HepG2 (cell line): ENCODE results near the gene NISCH. TPM values are rescaled to one million over a fixed set of nuclear protein-coding genes. Genes with fewer than 3 reads are reported as not detected.

Source experiments
- BORCS8-MEF2B ChIP-seq: sonication (generic); formaldehyde crosslinking; IDR thresholded peaks from 2 replicates; pipeline ENCODE4 v1.8.0; 2022; ENCODE audit warnings: mild to moderate bottlenecking, missing genetic modification reagents
- CCAR2 ChIP-seq: fragments of 200-400 bp; formaldehyde crosslinking; optimal IDR thresholded peaks from 2 replicates; pipeline ENCODE3; 2018; ENCODE audit warnings: low read depth, mild to moderate bottlenecking, low read length, moderate library complexity
- GZF1 ChIP-seq: sonication (generic); formaldehyde crosslinking; IDR thresholded peaks from 2 replicates; pipeline ENCODE4 v1.5.1; 2020; ENCODE audit warnings: mild to moderate bottlenecking, missing genetic modification reagents
- HNRNPLL ChIP-seq: fragments of 200-400 bp; formaldehyde crosslinking; IDR thresholded peaks from 2 replicates; pipeline ENCODE4 v1.6.1; 2017; ENCODE audit warnings: mild to moderate bottlenecking, low read depth, low read length; ENCODE audit not compliant: poor library complexity, severe bottlenecking
- KLF6 ChIP-seq: IDR thresholded peaks from 2 replicates; pipeline ENCODE4 v1.8.0; 2016; ENCODE audit warnings: missing biosample characterization, missing genetic modification reagents
- MIXL1 ChIP-seq: IDR thresholded peaks from 2 replicates; pipeline ENCODE4 v1.6.1; 2016
- PHF20 ChIP-seq: sonication (generic); formaldehyde crosslinking; IDR thresholded peaks from 2 replicates; pipeline ENCODE4 v1.5.0; 2020; ENCODE audit warnings: mild to moderate bottlenecking, missing genetic modification reagents
- TBL1XR1 ChIP-seq: fragments of 150-350 bp; IDR thresholded peaks from 2 replicates; pipeline ENCODE4 v1.6.1; 2014; ENCODE audit warnings: borderline replicate concordance, low read length; ENCODE audit not compliant: partially characterized antibody
- ZNF121 ChIP-seq: sonication (generic); formaldehyde crosslinking; IDR thresholded peaks from 2 replicates; pipeline ENCODE4 v1.5.0; 2020; ENCODE audit warnings: mild to moderate bottlenecking, missing genetic modification reagents
- ZSCAN21 ChIP-seq: sonication (generic); formaldehyde crosslinking; IDR thresholded peaks from 2 replicates; pipeline ENCODE4 v1.8.0; 2022; ENCODE audit warnings: mild to moderate bottlenecking, missing genetic modification reagents, moderate library complexity, borderline replicate concordance
- polyA plus RNA-seq, 8 experiments: library from polyadenylated mRNA; depleted of rRNA in 3 of 8; stranded (reverse) in 7 of 8; unstranded in 1 of 8; fragments of >200 nt; fragmentation: Illumina TruSeq in 4 of 8; extraction: Trizol in 4 of 8; gene quantifications; 2 replicates each; pipeline versions ENCODE4 v1.2.1 to v1.2.3, GENCODE V29; 2011 to 2016; ENCODE audit warnings: low read depth in 4 of 8, missing spikeins in 1 of 8, mixed read lengths in 1 of 8; ENCODE audit not compliant: insufficient read depth in 1 of 8
- total RNA-seq, 5 experiments: library from RNA; depleted of rRNA; stranded (reverse); fragments of >200 nt; fragmentation: Illumina TruSeq; extraction: Trizol; gene quantifications; 2 replicates each; pipeline ENCODE4 v1.2.3, GENCODE V29; 2016; ENCODE audit warnings: low read depth in 1 of 5
- TF ChIP-seq, protein P1 (sequence below): sonication (generic); formaldehyde crosslinking; IDR thresholded peaks from 2 replicates; pipeline ENCODE4 v1.4.0; 2020; ENCODE audit warnings: missing genetic modification reagents, borderline replicate concordance
- TF ChIP-seq, protein P2 (sequence below): IDR thresholded peaks from 2 replicates; pipeline ENCODE4 v1.4.0; 2020; ENCODE audit warnings: mild to moderate bottlenecking, missing genetic modification reagents
- TF ChIP-seq, protein P3 (sequence below): IDR thresholded peaks from 2 replicates; pipeline ENCODE4 v1.6.1; 2016
- TF ChIP-seq, protein P4 (sequence below): sonication (generic); formaldehyde crosslinking; IDR thresholded peaks from 2 replicates; pipeline ENCODE4 v1.5.0; 2020; ENCODE audit warnings: missing genetic modification reagents
- TF ChIP-seq, protein P5 (sequence below): IDR thresholded peaks from 2 replicates; pipeline ENCODE4 v1.6.1; 2016; ENCODE audit warnings: low read depth, borderline replicate concordance
- TF ChIP-seq, protein P6 (sequence below): sonication (generic); formaldehyde crosslinking; IDR thresholded peaks from 2 replicates; pipeline ENCODE4 v1.4.0; 2020; ENCODE audit warnings: missing genetic modification reagents

NISCH gene
- total and polyA plus RNA-seq, 2 of the 13 experiments (the other 11 are each of a cell fraction or from before 2014, with no cell fraction given): 27.0 to 47.6 TPM

DNA sequence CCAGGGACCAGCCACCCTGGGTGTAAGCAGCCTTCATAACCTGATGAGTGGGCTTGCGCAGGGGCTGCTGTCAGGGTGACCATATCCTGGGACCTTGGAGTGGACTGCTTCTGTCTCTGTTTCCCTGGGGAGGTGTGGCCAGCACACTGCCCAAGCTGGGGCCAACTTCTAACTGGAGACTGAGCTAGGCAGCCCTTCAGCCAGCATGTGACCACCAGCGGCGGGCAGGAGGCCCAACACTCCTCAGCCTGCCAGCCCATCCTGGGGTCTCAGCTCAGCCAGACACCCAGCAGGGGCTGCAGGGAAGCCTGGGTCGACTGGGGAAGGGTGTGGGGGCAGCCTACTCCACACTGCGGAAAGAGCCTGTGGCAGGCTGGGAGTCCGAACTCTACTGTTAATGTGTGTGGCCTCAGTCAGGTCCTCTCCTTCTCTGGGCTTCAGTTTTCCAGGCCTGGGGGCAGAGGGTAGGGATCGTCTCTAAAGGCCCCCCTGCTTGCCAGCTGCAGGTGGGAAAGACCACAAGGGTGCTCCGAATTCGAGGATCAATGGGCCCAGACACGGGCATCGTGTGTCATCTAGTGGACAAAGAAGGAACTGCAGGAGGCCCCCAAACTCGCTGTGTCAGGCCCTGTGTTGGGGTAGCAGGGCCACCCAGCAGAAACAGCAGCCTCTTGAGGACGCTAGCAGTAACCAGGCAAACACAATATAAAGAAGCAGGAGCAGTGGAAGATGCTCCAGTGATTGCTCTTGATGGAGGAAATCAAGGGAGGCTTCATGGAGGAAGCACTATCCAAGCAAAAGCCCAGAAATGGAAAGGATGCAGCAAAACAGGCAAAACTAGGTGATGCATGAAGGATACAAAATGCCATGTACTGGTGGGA is 8.5 kb upstream of the NISCH start (continued):
- TF ChIP-seq, protein P1, sequence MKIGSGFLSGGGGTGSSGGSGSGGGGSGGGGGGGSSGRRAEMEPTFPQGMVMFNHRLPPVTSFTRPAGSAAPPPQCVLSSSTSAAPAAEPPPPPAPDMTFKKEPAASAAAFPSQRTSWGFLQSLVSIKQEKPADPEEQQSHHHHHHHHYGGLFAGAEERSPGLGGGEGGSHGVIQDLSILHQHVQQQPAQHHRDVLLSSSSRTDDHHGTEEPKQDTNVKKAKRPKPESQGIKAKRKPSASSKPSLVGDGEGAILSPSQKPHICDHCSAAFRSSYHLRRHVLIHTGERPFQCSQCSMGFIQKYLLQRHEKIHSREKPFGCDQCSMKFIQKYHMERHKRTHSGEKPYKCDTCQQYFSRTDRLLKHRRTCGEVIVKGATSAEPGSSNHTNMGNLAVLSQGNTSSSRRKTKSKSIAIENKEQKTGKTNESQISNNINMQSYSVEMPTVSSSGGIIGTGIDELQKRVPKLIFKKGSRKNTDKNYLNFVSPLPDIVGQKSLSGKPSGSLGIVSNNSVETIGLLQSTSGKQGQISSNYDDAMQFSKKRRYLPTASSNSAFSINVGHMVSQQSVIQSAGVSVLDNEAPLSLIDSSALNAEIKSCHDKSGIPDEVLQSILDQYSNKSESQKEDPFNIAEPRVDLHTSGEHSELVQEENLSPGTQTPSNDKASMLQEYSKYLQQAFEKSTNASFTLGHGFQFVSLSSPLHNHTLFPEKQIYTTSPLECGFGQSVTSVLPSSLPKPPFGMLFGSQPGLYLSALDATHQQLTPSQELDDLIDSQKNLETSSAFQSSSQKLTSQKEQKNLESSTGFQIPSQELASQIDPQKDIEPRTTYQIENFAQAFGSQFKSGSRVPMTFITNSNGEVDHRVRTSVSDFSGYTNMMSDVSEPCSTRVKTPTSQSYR (CRISPR knock-in tag): no peak
- TF ChIP-seq BORCS8-MEF2B (CRISPR knock-in tag) (peak; percentile 51; the same call in 1 of the 2 replicates), ZSCAN21 (CRISPR knock-in tag) (peak; percentile 28; the same call in 1 of the 2 replicates), HNRNPLL (no peak), GZF1 (peak; percentile 34; the same call in 1 of the 2 replicates), TBL1XR1 (no peak), CCAR2 (no peak), ZNF121 (CRISPR knock-in tag) (no peak), MIXL1 (CRISPR knock-in tag) (no peak), PHF20 (CRISPR knock-in tag) (no peak), KLF6 (CRISPR knock-in tag) (0 out of 2 replicates have a peak, but pooled peaks have one; percentile 26)
- TF ChIP-seq, protein P2, sequence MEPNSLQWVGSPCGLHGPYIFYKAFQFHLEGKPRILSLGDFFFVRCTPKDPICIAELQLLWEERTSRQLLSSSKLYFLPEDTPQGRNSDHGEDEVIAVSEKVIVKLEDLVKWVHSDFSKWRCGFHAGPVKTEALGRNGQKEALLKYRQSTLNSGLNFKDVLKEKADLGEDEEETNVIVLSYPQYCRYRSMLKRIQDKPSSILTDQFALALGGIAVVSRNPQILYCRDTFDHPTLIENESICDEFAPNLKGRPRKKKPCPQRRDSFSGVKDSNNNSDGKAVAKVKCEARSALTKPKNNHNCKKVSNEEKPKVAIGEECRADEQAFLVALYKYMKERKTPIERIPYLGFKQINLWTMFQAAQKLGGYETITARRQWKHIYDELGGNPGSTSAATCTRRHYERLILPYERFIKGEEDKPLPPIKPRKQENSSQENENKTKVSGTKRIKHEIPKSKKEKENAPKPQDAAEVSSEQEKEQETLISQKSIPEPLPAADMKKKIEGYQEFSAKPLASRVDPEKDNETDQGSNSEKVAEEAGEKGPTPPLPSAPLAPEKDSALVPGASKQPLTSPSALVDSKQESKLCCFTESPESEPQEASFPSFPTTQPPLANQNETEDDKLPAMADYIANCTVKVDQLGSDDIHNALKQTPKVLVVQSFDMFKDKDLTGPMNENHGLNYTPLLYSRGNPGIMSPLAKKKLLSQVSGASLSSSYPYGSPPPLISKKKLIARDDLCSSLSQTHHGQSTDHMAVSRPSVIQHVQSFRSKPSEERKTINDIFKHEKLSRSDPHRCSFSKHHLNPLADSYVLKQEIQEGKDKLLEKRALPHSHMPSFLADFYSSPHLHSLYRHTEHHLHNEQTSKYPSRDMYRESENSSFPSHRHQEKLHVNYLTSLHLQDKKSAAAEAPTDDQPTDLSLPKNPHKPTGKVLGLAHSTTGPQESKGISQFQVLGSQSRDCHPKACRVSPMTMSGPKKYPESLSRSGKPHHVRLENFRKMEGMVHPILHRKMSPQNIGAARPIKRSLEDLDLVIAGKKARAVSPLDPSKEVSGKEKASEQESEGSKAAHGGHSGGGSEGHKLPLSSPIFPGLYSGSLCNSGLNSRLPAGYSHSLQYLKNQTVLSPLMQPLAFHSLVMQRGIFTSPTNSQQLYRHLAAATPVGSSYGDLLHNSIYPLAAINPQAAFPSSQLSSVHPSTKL (CRISPR knock-in tag): no peak
- TF ChIP-seq, protein P3, sequence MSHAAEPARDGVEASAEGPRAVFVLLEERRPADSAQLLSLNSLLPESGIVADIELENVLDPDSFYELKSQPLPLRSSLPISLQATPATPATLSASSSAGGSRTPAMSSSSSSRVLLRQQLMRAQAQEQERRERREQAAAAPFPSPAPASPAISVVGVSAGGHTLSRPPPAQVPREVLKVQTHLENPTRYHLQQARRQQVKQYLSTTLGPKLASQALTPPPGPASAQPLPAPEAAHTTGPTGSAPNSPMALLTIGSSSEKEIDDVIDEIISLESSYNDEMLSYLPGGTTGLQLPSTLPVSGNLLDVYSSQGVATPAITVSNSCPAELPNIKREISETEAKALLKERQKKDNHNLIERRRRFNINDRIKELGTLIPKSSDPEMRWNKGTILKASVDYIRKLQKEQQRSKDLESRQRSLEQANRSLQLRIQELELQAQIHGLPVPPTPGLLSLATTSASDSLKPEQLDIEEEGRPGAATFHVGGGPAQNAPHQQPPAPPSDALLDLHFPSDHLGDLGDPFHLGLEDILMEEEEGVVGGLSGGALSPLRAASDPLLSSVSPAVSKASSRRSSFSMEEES (CRISPR knock-in tag): peak; percentile 58; the same call in 1 of the 2 replicates
- TF ChIP-seq, protein P4, sequence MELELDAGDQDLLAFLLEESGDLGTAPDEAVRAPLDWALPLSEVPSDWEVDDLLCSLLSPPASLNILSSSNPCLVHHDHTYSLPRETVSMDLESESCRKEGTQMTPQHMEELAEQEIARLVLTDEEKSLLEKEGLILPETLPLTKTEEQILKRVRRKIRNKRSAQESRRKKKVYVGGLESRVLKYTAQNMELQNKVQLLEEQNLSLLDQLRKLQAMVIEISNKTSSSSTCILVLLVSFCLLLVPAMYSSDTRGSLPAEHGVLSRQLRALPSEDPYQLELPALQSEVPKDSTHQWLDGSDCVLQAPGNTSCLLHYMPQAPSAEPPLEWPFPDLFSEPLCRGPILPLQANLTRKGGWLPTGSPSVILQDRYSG (CRISPR knock-in tag): no peak
- TF ChIP-seq, protein P5, sequence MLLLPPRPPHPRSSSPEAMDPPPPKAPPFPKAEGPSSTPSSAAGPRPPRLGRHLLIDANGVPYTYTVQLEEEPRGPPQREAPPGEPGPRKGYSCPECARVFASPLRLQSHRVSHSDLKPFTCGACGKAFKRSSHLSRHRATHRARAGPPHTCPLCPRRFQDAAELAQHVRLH (CRISPR knock-in tag): no peak
- TF ChIP-seq, protein P6, sequence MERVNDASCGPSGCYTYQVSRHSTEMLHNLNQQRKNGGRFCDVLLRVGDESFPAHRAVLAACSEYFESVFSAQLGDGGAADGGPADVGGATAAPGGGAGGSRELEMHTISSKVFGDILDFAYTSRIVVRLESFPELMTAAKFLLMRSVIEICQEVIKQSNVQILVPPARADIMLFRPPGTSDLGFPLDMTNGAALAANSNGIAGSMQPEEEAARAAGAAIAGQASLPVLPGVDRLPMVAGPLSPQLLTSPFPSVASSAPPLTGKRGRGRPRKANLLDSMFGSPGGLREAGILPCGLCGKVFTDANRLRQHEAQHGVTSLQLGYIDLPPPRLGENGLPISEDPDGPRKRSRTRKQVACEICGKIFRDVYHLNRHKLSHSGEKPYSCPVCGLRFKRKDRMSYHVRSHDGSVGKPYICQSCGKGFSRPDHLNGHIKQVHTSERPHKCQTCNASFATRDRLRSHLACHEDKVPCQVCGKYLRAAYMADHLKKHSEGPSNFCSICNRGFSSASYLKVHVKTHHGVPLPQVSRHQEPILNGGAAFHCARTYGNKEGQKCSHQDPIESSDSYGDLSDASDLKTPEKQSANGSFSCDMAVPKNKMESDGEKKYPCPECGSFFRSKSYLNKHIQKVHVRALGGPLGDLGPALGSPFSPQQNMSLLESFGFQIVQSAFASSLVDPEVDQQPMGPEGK: peak; percentile 53; the same call in 1 of the 2 replicates
